ENCODE data around the gene PTBP2.

DNA sequence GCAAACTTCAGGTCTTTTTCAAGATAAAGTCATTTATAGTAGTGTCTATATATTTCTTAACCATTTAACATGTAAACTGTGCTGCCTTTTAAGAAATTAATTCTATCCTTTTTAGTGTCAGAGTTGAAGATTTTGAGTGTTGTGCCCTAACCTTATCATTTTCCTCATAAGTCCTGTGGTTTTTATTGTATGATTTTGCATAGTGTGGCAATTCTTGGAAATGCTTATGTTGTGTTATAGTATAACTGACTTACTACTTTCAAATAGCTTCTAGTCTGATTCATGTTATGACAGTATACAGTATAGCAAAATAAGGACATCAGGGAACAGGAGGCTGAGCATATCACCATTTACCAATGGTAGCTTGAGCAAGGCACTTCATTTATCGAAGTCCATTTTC, 99.1 kb downstream of the PTBP2 start:
- TF ChIP-seq EZH2phosphoT487 (IDR thresholded peaks at IDR 0.05; ENCODE audit: insufficient read depth, low read depth) (no peak), EZH2 (IDR thresholded peaks at IDR 0.05; ENCODE audit: insufficient read depth, poor library complexity, severe bottlenecking) (no peak)

Measured in GM23248 (cell line).